Measurements from ENCODE around the gene POU2F3. TPM values are rescaled to one million over a fixed set of nuclear protein-coding genes. Genes with fewer than 3 reads are reported as not detected.

POU2F3 gene
- total and polyA plus RNA-seq, 2 of the 8 experiments (the other 6 are each of a cell fraction or from before 2014, with no cell fraction given) = 1.0 to 2.1 TPM

- no peaks in the 10 kb centered on the region for H4K20me1 ChIP-seq (replicated peaks in 1 of 2; ENCODE audit: control insufficient read depth in 1 of 2, insufficient read depth in 2 of 2, low read length in 2 of 2)
- H3K27ac ChIP-seq (ENCODE audit: low read depth, low read length) = no peak overlapping the region
- H4K91ac ChIP-seq (replicated peaks; ENCODE audit: insufficient read length, low read length) = no peak overlapping the region
- H3K4me1 ChIP-seq (replicated peaks in 1 of 4; ENCODE audit: control insufficient read depth in 3 of 4, insufficient read depth in 4 of 4, low read length in 3 of 4) = peaks cover 0 to 3% (median 2%) of the 10 kb centered on the region in 4 experiments; a peak in 5 of 7 replicates
- FAIRE-seq (no peak), DNase-seq (ENCODE audit: low read depth in 1 of 2, low spot score in 2 of 2) (no peak)
- 80% methylated on average over 5 of the region's 5 CpGs; no CpG with 5 or more reads in 1 of the 2 experiments for WGBS, 2 experiments (ENCODE audit: extremely low coverage in 1 of 2, insufficient coverage in 1 of 2, insufficient read length in 1 of 2, insufficient replicate concordance in 2 of 2, low coverage in 1 of 2, low lambda C conversion rate in 2 of 2, missing lambda C conversion rate in 1 of 2)
- H3K9ac ChIP-seq (replicated peaks in 1 of 4; ENCODE audit: extremely low read depth in 1 of 4, low read depth in 3 of 4, low read length in 3 of 4) = no peak overlapping the region
- CTCF ChIA-PET (ENCODE audit: partially characterized antibody) = interaction anchor here (0.7 to 31.5 kb wide), 8 partner anchors 9 to 647 kb away, joined by 3 to 1412 read pairs (median 16); partner anchors contain the start of gene POU2F3
- H3K79me1 ChIP-seq (ENCODE audit: low read depth, low read length) = no peaks in the 10 kb centered on the region
- H3K23ac ChIP-seq (ENCODE audit: insufficient read length) = no peak overlapping the region
- H2AFZ ChIP-seq (ENCODE audit: low read length) = no peak overlapping the region
- no peaks in the 10 kb centered on the region for H3K79me2 ChIP-seq (ENCODE audit: control insufficient read depth in 1 of 2, insufficient read depth in 2 of 2, low read length in 2 of 2)
- no peak overlapping the region for H2BK12ac ChIP-seq (ENCODE audit: low read depth, low read length)
- H3K36me3 ChIP-seq (ENCODE audit: control insufficient read depth in 2 of 4, insufficient read depth in 4 of 4, low read length in 3 of 4) = no peaks in the 10 kb centered on the region
- no peak overlapping the region for H3K4ac ChIP-seq (replicated peaks; ENCODE audit: insufficient read length, low read depth, low read length)
- H2BK5ac ChIP-seq (ENCODE audit: low read depth, low read length) = no peak overlapping the region
- no peaks in the 10 kb centered on the region; a peak in 3 of 7 replicates for H3K27me3 ChIP-seq (replicated peaks in 1 of 4; ENCODE audit: control insufficient read depth in 3 of 4, extremely low read depth in 1 of 4, insufficient read depth in 3 of 4, low read length in 3 of 4)
- no peak overlapping the region for H2AK5ac ChIP-seq (ENCODE audit: low read depth, low read length)
- H3K9me3 ChIP-seq (ENCODE audit: insufficient read depth in 2 of 2, low read depth in 1 of 2, low read length in 1 of 2) = no peaks in the 10 kb centered on the region
- H3K18ac ChIP-seq (ENCODE audit: extremely low read depth, low read length) = no peak overlapping the region
- no peaks in the 10 kb centered on the region for H3K23me2 ChIP-seq (ENCODE audit: low read depth, low read length)
- no peak overlapping the region for H2BK120ac ChIP-seq (replicated peaks; ENCODE audit: low read depth, low read length)
- H3K56ac ChIP-seq (replicated peaks; ENCODE audit: insufficient read length, low read depth, low read length) = no peak overlapping the region
- H2BK15ac ChIP-seq (ENCODE audit: low read length) = no peak overlapping the region
- H4K5ac ChIP-seq (ENCODE audit: insufficient read length, low read depth, low read length) = no peak overlapping the region
- no peak overlapping the region for H3K14ac ChIP-seq (ENCODE audit: insufficient read length)
- H2BK20ac ChIP-seq (ENCODE audit: low read length) = no peak overlapping the region
- no peak overlapping the region for H3K4me2 ChIP-seq (ENCODE audit: insufficient read depth in 1 of 2, low read depth in 2 of 2, low read length in 2 of 2)
- H3K4me3 ChIP-seq (ENCODE audit: extremely low read depth in 1 of 4, insufficient read depth in 2 of 4, low read depth in 3 of 4, low read length in 4 of 4) = no peak overlapping the region
- POLR2A ChIA-PET (ENCODE audit: partially characterized antibody) = interaction anchor here (8.8 kb wide), 1 partner anchor 62 kb away, joined by 69 read pairs; no protein-coding TSS in a partner anchor
- no peak overlapping the region for H4K8ac ChIP-seq (ENCODE audit: extremely low read depth, insufficient read depth, low read length)
- TF ChIP-seq CBX5 (IDR thresholded peaks at IDR 0.05; ENCODE audit: low read depth, low read length) = no peak
- no peak for TF ChIP-seq SIX5 (IDR thresholded peaks at IDR 0.05; ENCODE audit: low read depth, low read length)
- no peak for TF ChIP-seq RXRA (IDR thresholded peaks at IDR 0.05; ENCODE audit: insufficient read depth, low read depth, low read length)
- TF ChIP-seq TBP (IDR thresholded peaks at IDR 0.05; ENCODE audit: low read depth, low read length) = no peak
- no peak for TF ChIP-seq CTBP2 (IDR thresholded peaks at IDR 0.05; ENCODE audit: borderline replicate concordance, insufficient read depth, insufficient read length, low read length)
- no peak for TF ChIP-seq HDAC2 (IDR thresholded peaks at IDR 0.05; ENCODE audit: borderline replicate concordance in 1 of 2, low read depth in 2 of 2, low read length in 2 of 2)
- TF ChIP-seq SP1 (IDR thresholded peaks at IDR 0.05; ENCODE audit: low read depth, low read length) = no peak
- TF ChIP-seq BRCA1 (IDR thresholded peaks at IDR 0.05; ENCODE audit: low read depth, low read length) = no peak
- no peak for TF ChIP-seq RFX5 (IDR thresholded peaks at IDR 0.05; ENCODE audit: borderline replicate concordance, low read depth, low read length)
- TF ChIP-seq, protein P1, sequence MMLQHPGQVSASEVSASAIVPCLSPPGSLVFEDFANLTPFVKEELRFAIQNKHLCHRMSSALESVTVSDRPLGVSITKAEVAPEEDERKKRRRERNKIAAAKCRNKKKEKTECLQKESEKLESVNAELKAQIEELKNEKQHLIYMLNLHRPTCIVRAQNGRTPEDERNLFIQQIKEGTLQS (IDR thresholded peaks at IDR 0.05; ENCODE audit: insufficient read depth, low read depth, low read length) = no peak
- TF ChIP-seq CTCF (IDR thresholded peaks at IDR 0.05; ENCODE audit: control extremely low read depth in 1 of 3, insufficient read depth in 1 of 3, low read depth in 1 of 3, low read length in 3 of 3) = no peak
These were observed 58.5 kb downstream of the POU2F3 start for GRCh38 chr11:120298461-120298860.
